ENCODE measurements around the gene TSPAN9.

Gene TSPAN9

DNA sequence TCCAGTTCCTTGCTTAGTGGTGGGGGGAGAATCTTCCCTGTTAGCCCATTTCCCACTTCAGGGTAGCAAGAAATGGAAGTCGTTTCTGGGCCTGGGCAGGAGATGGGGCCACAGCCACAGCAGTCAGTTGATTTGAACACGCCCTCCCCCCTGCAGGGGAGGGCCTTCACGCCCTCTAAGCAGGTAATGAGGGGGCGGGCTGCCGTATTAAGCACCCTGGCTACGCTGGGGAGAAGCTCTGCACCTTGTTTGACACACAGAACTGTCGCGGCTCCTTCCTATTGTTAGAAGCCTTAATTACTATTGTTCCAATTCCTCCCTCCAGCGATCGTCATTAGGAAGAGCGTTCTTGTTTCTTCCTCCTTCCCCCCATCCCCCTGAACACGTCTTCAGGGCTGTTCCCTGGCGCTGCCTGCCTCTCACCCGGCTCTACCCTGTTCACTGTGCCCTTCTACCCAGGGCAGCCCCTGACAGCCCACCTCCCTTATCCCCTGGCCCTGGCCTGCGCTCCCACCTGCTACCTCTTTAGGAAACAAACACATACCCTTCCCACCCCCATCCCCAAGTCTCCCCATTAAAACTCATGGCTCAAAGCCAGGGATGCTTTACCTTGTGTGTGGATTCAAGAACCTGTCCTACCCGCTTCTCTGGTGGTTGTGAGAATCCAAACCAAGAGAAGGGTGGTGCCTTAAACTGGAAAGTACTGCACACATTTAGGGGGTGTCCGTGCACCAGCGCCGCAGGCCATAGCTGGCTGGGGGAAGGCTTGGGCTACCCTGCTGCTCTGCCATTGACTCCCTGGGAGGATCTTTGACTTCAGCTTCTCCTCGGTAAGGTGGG lies 137.6 kb downstream of the TSPAN9 start:
- no peak for DNase-seq

- DNase-seq = no peak
Observed at GRCh38 chr12:3215410-3215975, 138.3 kb downstream of the TSPAN9 start.

DNA sequence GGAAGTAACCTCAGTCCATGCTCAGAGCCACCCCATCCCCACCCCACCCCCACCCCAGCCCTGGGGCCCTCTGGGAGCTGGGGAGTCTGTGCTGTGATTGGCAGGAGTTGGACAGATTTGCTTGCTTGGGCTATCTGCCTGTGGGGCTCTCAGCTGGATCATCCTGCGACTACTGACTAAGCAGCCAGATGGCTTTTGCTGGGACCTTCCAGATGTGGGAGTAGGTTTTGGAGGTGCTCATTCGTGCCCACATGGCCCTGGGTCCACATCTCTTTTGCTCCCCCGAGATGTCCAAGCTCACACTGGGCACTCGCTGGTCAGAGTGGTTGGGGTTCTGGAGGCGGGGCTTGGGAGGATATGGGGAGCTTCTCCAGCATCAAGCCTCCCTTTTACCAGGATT lies 138.9 kb downstream of the TSPAN9 start:
- DNase-seq = no peak

GRCh38 chr12:3216726-3217682 lies 139.8 kb downstream of the TSPAN9 start:
- DNase-seq = no peak

DNA sequence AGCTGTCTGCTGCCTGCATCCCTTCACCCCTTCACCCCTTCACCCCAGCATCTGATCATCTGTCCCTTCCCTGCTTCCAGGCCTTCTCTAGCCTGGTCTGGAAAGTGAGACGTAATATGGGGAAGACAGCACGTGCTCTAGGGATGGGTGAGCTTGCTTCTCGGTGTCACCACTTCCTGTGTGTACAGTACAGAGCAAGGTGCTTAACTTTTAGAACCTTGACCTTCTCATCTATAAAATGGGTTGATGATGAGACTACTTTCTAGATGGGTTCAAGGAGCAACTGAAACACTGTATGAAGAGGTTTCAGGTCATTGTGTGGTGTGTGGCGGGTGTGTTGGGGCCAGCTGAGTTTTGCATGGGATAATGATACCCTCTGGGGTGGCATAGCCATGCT lies 140.5 kb downstream of the TSPAN9 start:
- no peak for DNase-seq

DNA sequence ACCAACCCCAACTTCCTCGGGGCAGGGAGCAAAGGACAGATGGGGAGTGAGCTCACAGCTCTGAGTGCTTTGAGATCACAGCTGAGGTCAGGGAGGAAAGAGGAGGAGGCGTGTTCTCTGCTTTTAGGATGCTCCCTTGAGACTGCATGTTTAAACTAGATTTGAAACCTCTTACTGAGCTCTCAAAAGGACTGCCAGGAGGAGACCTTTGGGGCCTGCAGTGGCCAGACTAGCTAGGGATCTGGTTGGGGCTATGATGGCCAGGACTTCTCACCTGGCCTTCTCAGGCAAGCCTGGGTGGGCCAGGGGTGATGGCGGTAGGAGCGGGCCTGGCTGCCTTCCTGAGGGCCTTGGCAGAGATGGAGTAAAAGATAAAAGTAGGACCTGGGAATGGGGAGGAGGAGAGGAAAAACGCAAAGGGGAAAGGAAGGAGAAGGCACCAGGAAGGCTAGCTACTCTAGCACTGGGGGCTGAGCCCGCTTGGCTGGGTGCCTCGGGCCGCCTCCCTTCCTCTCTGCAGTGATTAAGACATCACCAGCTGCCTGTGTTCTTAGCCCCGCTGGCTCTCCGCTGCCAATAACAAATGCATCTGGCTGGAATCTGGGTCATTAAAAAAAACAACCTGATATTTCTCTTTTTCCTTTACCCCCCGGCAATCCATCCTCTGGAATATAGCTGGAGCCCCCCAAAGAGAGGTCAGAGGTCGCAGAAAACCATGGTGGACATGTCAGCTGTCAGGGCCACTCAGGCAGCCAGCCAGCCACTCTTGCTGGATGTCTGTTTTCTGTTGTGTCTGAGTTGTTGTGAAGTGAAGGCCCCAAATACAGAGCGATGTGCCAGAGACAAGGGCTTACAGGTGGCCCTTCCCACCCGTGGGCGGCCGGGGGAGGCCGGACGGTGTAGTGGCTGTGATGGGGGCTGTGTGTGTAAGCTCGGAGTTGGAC lies 141.3 kb downstream of the TSPAN9 start:
- no peak for DNase-seq

GRCh38 chr12:3219233-3219632 lies 142.1 kb downstream of the TSPAN9 start:
- DNase-seq = no peak

GRCh38 chr12:3220382-3221321 lies 143.5 kb downstream of the TSPAN9 start:
- no peak for DNase-seq

- no peak for DNase-seq
Observed at GRCh38 chr12:3222306-3222705, 145.1 kb downstream of the TSPAN9 start.

- no peak for DNase-seq
Observed at GRCh38 chr12:3222979-3223378, 145.8 kb downstream of the TSPAN9 start.

GRCh38 chr12:3223601-3224529 lies 146.7 kb downstream of the TSPAN9 start:
- DNase-seq = no peak

DNA sequence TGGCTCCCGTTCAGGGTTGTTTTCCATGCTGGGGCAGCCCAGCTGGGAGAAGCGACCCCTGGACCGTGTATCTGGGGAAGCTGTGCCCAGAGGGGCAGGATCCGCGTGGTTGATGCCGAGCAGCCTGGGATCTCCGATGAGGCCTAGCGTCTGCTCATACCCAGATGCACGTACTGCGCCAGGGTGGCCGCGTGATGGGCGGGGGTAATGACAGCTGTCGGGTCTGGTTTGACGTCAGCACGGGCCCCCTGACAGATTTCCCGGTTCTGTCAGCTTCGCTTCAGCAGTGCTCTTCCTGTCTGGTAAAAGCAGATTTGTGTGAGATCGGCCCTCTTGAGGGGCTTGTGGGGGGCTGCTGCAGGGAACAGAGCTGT lies 147.3 kb downstream of the TSPAN9 start:
- no peak for DNase-seq

- no peak for DNase-seq
Observed at GRCh38 chr12:3225154-3225795, 148.1 kb downstream of the TSPAN9 start.

GRCh38 chr12:3225796-3226180 lies 148.6 kb downstream of the TSPAN9 start:
- DNase-seq = no peak

DNA sequence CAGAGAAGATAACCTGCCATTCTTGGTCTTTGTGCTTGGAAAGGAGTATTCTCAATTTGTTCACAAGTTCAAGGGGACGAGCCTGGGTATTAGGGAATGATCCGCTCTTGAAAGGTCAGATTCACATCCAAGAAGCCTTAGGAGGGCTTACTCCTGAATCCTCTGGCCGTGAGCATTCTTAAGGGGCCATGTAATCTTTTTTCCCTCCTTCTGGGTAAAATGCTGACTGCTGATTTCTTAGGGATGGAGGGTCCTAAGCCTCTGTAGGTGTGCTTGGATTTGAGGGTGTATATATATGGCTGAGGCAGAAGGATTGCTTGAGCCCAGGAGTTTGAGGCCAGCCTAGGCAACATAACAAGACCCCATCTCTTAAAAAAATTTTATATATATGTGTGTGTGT lies 149.1 kb downstream of the TSPAN9 start:
- no peak for DNase-seq

DNA sequence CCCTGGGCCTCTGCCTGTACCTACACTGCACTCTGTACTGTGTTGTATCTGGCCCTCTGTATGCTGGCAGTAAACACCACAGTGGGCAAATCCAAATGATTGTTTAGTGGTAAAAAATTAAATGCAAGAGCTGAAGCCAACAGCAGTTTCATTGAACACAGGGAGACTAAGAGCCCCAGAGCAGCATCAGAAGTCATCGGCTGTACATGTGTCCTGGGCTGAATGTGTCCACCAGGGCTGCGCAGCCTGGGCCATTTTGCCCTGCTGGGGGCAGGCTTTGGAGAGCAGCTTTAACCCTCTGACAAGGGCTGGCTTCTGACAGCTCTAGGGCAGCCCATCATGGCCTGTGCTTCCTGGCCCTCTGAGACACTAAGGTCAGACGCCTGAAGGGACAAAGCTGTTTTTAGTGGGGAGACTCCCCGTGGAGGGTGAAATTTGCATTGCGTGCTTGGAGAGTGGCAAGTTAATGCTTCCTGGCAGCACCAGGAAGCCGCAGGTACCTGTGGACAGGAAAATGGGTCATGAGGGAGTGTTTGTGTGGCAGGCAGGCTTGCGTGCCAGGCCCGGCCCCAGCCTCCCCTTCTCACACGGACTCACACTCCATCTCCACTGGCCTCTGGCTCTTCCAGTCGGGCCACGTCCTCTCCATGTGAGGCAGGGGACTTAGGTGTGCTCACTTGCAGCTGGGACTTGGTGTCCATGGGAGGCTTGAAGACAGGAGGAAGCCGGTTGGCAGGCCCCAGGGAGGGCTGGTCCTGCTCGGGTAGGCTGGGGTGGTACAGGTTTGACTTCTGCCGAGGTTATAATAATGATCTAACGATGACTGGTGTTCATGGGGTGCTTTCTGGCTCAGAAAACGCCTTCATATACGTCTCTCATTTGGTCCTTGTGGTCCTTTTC lies 150.1 kb downstream of the TSPAN9 start:
- DNase-seq = no peak

DNA sequence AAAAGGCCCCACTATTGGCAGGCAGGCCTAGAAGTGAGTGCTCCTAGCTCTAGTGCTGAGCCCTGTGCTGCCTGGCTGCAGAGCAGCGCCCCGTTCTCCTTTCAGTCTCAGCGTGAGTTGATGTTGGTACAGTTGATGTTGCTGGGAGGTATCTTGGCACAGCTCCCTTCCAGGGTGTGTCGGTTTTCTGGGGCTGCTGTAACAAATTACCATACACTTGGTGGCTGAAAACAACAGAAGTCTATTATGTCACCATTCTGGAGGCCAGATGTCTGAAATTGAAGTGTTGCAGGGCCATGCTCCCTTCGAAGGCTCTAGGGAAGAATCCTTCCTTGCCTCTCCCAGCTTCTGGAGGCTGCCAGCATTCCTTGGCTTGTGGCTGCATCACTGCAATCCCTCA lies 151.4 kb downstream of the TSPAN9 start:
- no peak for DNase-seq

GRCh38 chr12:3229577-3229976 lies 152.4 kb downstream of the TSPAN9 start:
- no peak for DNase-seq
